ENCODE results near the gene CADPS. TPM values are rescaled to one million over a fixed set of nuclear protein-coding genes. Genes with fewer than 3 reads are reported as not detected.

Gene CADPS
- 9.0 TPM for polyA plus RNA-seq (2012; ENCODE audit: insufficient read depth, insufficient read length, low read depth)

GRCh38 chr3:62874711-62875557, at the start of gene CADPS:
Gene CADPS (minus strand): TSS chr3:62875416. CDS start chr3:62875029, 387 bp downstream.
- TF ChIP-seq CTCF (IDR thresholded peaks at IDR 0.05; ENCODE audit: low read depth, low read length) = no peak
- H3K4me3 ChIP-seq (ENCODE audit: low read depth, low read length) = peak within 1 kb of the TSS; percentile 80
- peak; percentile 59 for DNase-seq

GRCh38 chr3:62923066-62923465, 47.9 kb upstream of the CADPS start:
- TF ChIP-seq CTCF (IDR thresholded peaks at IDR 0.05; ENCODE audit: low read depth, low read length) = no peak
- H3K4me1 ChIP-seq = no peaks in the 10 kb centered on the region
- DNase-seq = no peak
- no peaks in the 10 kb centered on the region for H3K27me3 ChIP-seq
- H3K4me3 ChIP-seq (ENCODE audit: low read depth, low read length) = no peak overlapping the region
- no peaks in the 10 kb centered on the region for H3K36me3 ChIP-seq
- no peaks in the 10 kb centered on the region for H3K9me3 ChIP-seq

More at GRCh38 chr3:62874711-62875557, at the start of gene CADPS:
- Histone ChIP-seq H3K9me3 (no peaks in the 10 kb centered on the region), H3K36me3 (no peaks in the 10 kb centered on the region), H3K4me1 (peaks cover 3% of the 10 kb centered on the region; the same call in 1 of the 2 replicates), H3K27me3 (peaks cover 4% of the 10 kb centered on the region)

GRCh38 chr3:62922326-62922725, 47.1 kb upstream of the CADPS start:
- Histone ChIP-seq H3K27me3 (no peaks in the 10 kb centered on the region), H3K4me3 (ENCODE audit: low read depth, low read length) (no peak overlapping the region), H3K36me3 (no peaks in the 10 kb centered on the region), H3K9me3 (no peaks in the 10 kb centered on the region), H3K4me1 (no peaks in the 10 kb centered on the region)
- TF ChIP-seq CTCF (IDR thresholded peaks at IDR 0.05; ENCODE audit: low read depth, low read length) = no peak
- no peak for DNase-seq

GRCh38 chr3:62920466-62920784, 45.2 kb upstream of the CADPS start:
- TF ChIP-seq CTCF (IDR thresholded peaks at IDR 0.05; ENCODE audit: low read depth, low read length) = no peak
- no peaks in the 10 kb centered on the region for H3K27me3 ChIP-seq
- no peak for DNase-seq
- H3K9me3 ChIP-seq = no peaks in the 10 kb centered on the region
- no peak overlapping the region for H3K4me3 ChIP-seq (ENCODE audit: low read depth, low read length)
- H3K36me3 ChIP-seq = no peaks in the 10 kb centered on the region
- no peaks in the 10 kb centered on the region for H3K4me1 ChIP-seq

- H3K4me3 ChIP-seq (ENCODE audit: low read depth, low read length) = no peak overlapping the region
- no peaks in the 10 kb centered on the region for H3K36me3 ChIP-seq
- H3K4me1 ChIP-seq = no peaks in the 10 kb centered on the region
- TF ChIP-seq CTCF (IDR thresholded peaks at IDR 0.05; ENCODE audit: low read depth, low read length) = no peak
- DNase-seq = no peak
- no peaks in the 10 kb centered on the region for H3K9me3 ChIP-seq
- no peaks in the 10 kb centered on the region for H3K27me3 ChIP-seq
Observed at GRCh38 chr3:62919784-62920465, 44.7 kb upstream of the CADPS start.

GRCh38 chr3:62918777-62919176, 43.6 kb upstream of the CADPS start:
- no peak for DNase-seq
- H3K4me3 ChIP-seq (ENCODE audit: low read depth, low read length) = no peak overlapping the region
- H3K4me1 ChIP-seq = no peaks in the 10 kb centered on the region
- no peaks in the 10 kb centered on the region for H3K36me3 ChIP-seq
- no peaks in the 10 kb centered on the region for H3K27me3 ChIP-seq
- no peak for TF ChIP-seq CTCF (IDR thresholded peaks at IDR 0.05; ENCODE audit: low read depth, low read length)
- H3K9me3 ChIP-seq = no peaks in the 10 kb centered on the region

Data from BE2C (cell line).